ENCODE measurements around the gene ITPK1.
A peak's percentile ranks its signal among the peaks of the same experiment; 100 is the strongest.

Gene ITPK1

DNA sequence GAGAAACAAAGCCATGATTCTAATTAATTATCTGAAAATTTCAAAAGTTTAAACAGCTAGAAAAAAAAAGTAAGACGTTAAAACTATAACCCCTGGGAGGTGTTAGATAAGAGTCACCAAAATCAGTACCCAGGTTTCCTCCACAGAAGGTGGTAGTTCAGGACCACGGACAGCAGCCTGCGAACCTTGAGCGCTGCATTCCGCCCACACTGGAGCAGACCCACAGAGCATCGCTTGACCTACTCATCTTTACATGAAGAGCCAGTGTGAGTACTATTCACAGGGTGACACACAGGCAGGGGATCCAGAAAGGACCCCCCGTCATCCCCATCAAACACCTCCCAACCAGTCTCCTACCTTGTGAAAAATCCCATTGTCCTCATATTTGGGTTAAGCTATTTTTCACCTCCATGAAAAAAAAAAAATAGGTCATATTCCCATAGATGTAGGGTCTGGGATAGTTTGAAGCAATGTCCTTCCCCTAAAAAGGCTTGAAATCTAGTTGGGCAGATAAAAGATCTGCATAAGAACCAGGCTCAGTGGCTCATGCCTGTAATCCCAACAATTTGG, 201.6 kb downstream of the ITPK1 start:
- DNase-seq (ENCODE audit: low spot score), result peak; percentile 72
- TF ChIP-seq, protein P1, sequence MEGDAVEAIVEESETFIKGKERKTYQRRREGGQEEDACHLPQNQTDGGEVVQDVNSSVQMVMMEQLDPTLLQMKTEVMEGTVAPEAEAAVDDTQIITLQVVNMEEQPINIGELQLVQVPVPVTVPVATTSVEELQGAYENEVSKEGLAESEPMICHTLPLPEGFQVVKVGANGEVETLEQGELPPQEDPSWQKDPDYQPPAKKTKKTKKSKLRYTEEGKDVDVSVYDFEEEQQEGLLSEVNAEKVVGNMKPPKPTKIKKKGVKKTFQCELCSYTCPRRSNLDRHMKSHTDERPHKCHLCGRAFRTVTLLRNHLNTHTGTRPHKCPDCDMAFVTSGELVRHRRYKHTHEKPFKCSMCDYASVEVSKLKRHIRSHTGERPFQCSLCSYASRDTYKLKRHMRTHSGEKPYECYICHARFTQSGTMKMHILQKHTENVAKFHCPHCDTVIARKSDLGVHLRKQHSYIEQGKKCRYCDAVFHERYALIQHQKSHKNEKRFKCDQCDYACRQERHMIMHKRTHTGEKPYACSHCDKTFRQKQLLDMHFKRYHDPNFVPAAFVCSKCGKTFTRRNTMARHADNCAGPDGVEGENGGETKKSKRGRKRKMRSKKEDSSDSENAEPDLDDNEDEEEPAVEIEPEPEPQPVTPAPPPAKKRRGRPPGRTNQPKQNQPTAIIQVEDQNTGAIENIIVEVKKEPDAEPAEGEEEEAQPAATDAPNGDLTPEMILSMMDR (IDR thresholded peaks at IDR 0.05; ENCODE audit: extremely low read depth, missing control alignments), result no peak

DNA sequence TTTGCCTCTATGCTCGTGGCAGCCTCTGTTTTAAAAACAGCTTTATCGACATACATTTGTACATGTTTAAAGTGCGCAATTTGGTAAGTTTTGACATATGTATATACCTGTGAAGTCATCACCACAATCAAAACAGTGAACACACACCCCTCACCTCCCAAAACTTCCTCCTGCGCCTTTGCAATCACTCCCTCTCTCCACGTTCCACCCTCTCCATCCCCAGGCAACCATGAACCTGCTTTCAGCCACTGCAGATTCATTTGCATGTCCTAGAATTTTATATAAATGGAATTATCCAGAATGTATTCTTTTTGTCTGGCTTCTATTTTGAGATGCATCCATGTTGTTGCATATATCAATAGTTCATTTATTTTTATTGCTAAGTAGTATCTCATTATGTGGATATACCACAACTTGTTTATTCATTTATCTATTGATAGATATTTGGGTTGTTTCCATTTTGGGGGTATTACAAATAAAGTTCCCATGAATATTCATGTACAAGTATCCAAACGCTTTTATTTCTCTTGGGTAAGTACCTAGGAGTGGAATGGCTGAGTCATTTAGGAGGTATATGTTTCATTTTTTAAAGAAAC, 208.3 kb downstream of the ITPK1 start:
- DNase-seq (ENCODE audit: low spot score), result no peak
- TF ChIP-seq, protein P1 (IDR thresholded peaks at IDR 0.05; ENCODE audit: extremely low read depth, missing control alignments), result no peak

DNA sequence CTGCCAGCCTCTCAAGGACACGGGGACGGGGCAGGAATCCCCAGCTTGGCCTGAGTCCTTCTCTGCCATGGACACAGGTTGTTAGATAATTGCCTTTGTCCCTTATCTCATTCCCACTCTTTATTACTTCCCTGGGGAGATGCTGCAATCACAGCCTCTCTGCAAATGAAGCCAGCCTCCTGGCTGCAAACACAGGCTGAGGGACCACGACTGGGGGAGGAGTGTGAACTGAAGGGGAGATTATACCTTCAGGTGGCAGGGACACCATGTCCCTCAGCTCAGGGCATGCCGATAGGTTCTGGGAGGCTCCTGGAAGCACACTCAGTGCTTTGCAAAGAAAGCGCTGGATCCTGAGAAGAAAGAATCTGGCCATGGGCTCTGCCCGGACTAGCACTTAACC, 208.9 kb downstream of the ITPK1 start:
- DNase-seq (ENCODE audit: low spot score), result no peak
- TF ChIP-seq, protein P1 (IDR thresholded peaks at IDR 0.05; ENCODE audit: extremely low read depth, missing control alignments), result no peak

DNA sequence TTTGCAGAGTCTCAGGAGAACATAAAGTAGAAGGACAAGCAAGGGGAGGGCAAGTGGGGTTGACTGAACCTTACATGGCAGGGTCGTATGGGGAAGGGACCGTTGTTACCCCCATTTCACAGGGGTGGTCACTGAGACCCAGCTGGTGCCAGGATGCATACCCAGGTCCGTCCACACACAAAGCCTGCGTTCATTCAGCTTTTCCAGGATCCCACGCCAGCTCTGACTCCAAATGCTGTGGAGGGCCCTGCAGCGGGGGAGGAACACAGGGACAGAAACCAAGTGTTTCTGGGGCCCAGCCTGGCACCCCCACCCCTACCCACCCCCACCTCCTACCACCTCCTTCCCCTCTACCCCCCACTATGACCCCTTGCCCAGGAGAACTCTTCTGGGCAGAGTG, 209.3 kb downstream of the ITPK1 start:
- no peak for DNase-seq (ENCODE audit: low spot score)
- TF ChIP-seq, protein P1 (IDR thresholded peaks at IDR 0.05; ENCODE audit: extremely low read depth, missing control alignments), result no peak

DNA sequence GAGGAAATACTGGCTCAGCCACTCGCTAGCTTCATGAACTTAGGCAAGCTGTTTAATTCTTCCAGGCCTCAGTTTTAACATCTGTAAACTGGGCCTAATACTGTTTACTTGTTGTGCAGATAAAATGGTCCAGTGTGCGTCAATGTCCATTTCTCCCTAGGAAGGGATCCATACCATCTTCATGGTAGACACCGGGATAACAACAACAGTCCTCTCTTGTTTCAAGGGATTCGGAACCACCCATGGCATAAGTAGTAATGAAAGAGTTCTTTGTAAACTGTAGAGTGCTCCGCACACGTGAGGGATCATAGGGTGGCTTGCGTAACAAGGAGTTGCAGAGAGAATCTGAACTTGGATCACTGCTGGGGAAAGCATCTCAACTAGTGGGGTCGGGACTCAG, 210.1 kb downstream of the ITPK1 start:
- TF ChIP-seq, protein P1 (IDR thresholded peaks at IDR 0.05; ENCODE audit: extremely low read depth, missing control alignments), result no peak
- DNase-seq (ENCODE audit: low spot score), result no peak

DNA sequence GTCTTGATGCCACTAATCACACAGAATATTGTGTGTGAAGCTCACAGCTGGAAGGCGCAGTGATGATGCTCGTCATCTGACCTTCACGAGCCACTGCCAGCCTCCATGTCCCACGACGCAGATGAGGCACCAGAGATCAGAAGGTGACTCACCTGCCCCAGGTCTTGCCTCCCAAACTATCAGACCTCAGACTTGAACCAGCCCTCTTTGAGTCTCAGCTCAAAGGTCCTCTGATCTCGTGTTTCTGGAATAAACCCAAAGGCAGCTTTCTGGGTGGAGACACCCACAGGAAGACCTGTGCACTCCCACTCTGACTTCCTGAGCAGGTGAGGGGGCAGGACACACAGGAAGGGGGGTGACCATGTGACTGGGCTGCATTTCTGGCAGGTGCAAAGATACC, 212.4 kb downstream of the ITPK1 start:
- TF ChIP-seq, protein P1 (IDR thresholded peaks at IDR 0.05; ENCODE audit: extremely low read depth, missing control alignments), result no peak
- no peak for DNase-seq (ENCODE audit: low spot score)

DNA sequence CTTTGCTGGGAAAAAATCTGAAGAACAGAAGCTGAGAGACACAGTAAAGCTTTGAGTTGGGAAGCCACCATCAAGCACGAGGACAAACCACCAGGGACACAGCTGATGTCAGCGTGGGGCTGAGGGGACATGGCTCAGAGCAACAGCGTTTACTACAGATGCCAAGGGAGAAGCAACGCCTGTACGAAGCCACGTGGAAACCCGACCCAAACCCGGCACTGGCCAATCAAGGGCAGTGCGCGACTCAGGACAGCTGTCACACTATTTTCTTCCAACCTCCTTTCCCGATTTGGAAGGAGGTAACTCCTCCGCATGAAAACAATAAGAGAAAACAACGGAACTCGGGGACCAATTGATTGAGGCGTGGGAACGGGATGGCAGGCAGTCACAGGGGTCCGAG, 213.0 kb downstream of the ITPK1 start:
- TF ChIP-seq, protein P1 (IDR thresholded peaks at IDR 0.05; ENCODE audit: extremely low read depth, missing control alignments), result no peak
- DNase-seq (ENCODE audit: low spot score), result no peak
